Activated naive CD8-positive, alpha-beta T cell treated with anti-CD3 and anti-CD28 coated beads, Interleukin-2, amount 50 U/mL, for 24 hours (primary cell): Measurements from ENCODE around the gene PRSS38.

Source experiments
- ATAC-seq: fragments of 150-1000 bp; cut with Tn5 transposase; one replicate; pipeline ENCODE4 v1.10.0; 2021
- DNase-seq: peaks from one replicate; pipeline ENCODE4 v3.0.0; 2021
- H3K27ac Mint-ChIP-seq: one replicate; pipeline ENCODE4 v1.8.0; 2021; ENCODE audit warnings: mild to moderate bottlenecking, mixed read lengths
- H3K27me3 Mint-ChIP-seq: one replicate; pipeline ENCODE4 v1.8.0; 2021; ENCODE audit warnings: mixed read lengths
- H3K36me3 Mint-ChIP-seq: one replicate; pipeline ENCODE4 v1.8.0; 2021; ENCODE audit warnings: low read depth, mixed read lengths
- H3K4me1 Mint-ChIP-seq: one replicate; pipeline ENCODE4 v1.8.0; 2021; ENCODE audit warnings: mixed read lengths
- H3K4me3 Mint-ChIP-seq: one replicate; pipeline ENCODE4 v1.8.0; 2021; ENCODE audit warnings: mild to moderate bottlenecking, moderate library complexity, mixed read lengths
- H3K9me3 Mint-ChIP-seq: one replicate; pipeline ENCODE4 v1.8.0; 2021; ENCODE audit warnings: mixed read lengths

PRSS38 gene

GRCh38 chr1:227774821-227775661, 40.4 kb upstream of the PRSS38 start:
- H3K27ac Mint-ChIP-seq: no peak overlapping the region
- H3K4me1 Mint-ChIP-seq: peaks cover 23% of the 10 kb centered on the region
- no peak for ATAC-seq
- no peak for DNase-seq
- H3K9me3 Mint-ChIP-seq: no peaks in the 10 kb centered on the region
- H3K27me3 Mint-ChIP-seq: no peaks in the 10 kb centered on the region
- no peak overlapping the region for H3K4me3 Mint-ChIP-seq
- H3K36me3 Mint-ChIP-seq: peaks cover 7% of the 10 kb centered on the region

- no peaks in the 10 kb centered on the region for H3K9me3 Mint-ChIP-seq
- peaks cover 23% of the 10 kb centered on the region for H3K4me1 Mint-ChIP-seq
- ATAC-seq (no peak), DNase-seq (no peak)
- H3K4me3 Mint-ChIP-seq: no peak overlapping the region
- no peaks in the 10 kb centered on the region for H3K27me3 Mint-ChIP-seq
- H3K27ac Mint-ChIP-seq: no peak overlapping the region
- peaks cover 7% of the 10 kb centered on the region for H3K36me3 Mint-ChIP-seq
Measured at GRCh38 chr1:227775841-227776240, 39.6 kb upstream of the PRSS38 start.

GRCh38 chr1:227776331-227776771, 39.1 kb upstream of the PRSS38 start:
- H3K9me3 Mint-ChIP-seq: no peaks in the 10 kb centered on the region

GRCh38 chr1:227777156-227777555, 38.3 kb upstream of the PRSS38 start:
- Mint-ChIP-seq H3K27ac (no peak overlapping the region), H3K4me3 (no peak overlapping the region)

More at GRCh38 chr1:227776331-227776771, 39.1 kb upstream of the PRSS38 start:
- Mint-ChIP-seq H3K27ac (no peak overlapping the region), H3K36me3 (peaks cover 7% of the 10 kb centered on the region), H3K4me1 (peaks cover 23% of the 10 kb centered on the region), H3K27me3 (no peaks in the 10 kb centered on the region), H3K4me3 (no peak overlapping the region)
- DNase-seq (no peak), ATAC-seq (no peak)

GRCh38 chr1:227777646-227778045, 37.8 kb upstream of the PRSS38 start:
- peaks cover 17% of the 10 kb centered on the region for H3K4me1 Mint-ChIP-seq
- no peak overlapping the region for H3K4me3 Mint-ChIP-seq
- peaks cover 8% of the 10 kb centered on the region for H3K36me3 Mint-ChIP-seq
- ATAC-seq (no peak), DNase-seq (no peak)
- no peak overlapping the region for H3K27ac Mint-ChIP-seq
- no peaks in the 10 kb centered on the region for H3K27me3 Mint-ChIP-seq
- H3K9me3 Mint-ChIP-seq: no peaks in the 10 kb centered on the region

More at GRCh38 chr1:227777156-227777555, 38.3 kb upstream of the PRSS38 start:
- ATAC-seq (no peak), DNase-seq (no peak)
- Mint-ChIP-seq H3K27me3 (no peaks in the 10 kb centered on the region), H3K36me3 (peaks cover 7% of the 10 kb centered on the region), H3K4me1 (peaks cover 21% of the 10 kb centered on the region), H3K9me3 (no peaks in the 10 kb centered on the region)

GRCh38 chr1:227778401-227778947, 37.0 kb upstream of the PRSS38 start:
- DNase-seq: no peak
- Mint-ChIP-seq H3K27ac (no peak overlapping the region), H3K4me1 (peaks cover 10% of the 10 kb centered on the region), H3K36me3 (peaks cover 8% of the 10 kb centered on the region), H3K27me3 (no peaks in the 10 kb centered on the region), H3K9me3 (no peaks in the 10 kb centered on the region), H3K4me3 (no peak overlapping the region)
- ATAC-seq: no peak

GRCh38 chr1:227779021-227779441, 36.4 kb upstream of the PRSS38 start:
- no peak overlapping the region for H3K4me3 Mint-ChIP-seq
- peaks cover 5% of the 10 kb centered on the region for H3K36me3 Mint-ChIP-seq
- no peak for DNase-seq
- no peaks in the 10 kb centered on the region for H3K9me3 Mint-ChIP-seq
- no peak overlapping the region for H3K27ac Mint-ChIP-seq
- no peak for ATAC-seq
- no peaks in the 10 kb centered on the region for H3K27me3 Mint-ChIP-seq
- peaks cover 5% of the 10 kb centered on the region for H3K4me1 Mint-ChIP-seq

- DNase-seq (no peak), ATAC-seq (no peak)
- Mint-ChIP-seq H3K9me3 (no peaks in the 10 kb centered on the region), H3K27me3 (no peaks in the 10 kb centered on the region), H3K4me3 (no peak overlapping the region), H3K36me3 (peaks cover 5% of the 10 kb centered on the region), H3K4me1 (no peaks in the 10 kb centered on the region), H3K27ac (no peak overlapping the region)
Measured at GRCh38 chr1:227779685-227780084, 35.8 kb upstream of the PRSS38 start.

- no peak for ATAC-seq
- H3K4me3 Mint-ChIP-seq: no peak overlapping the region
- no peak for DNase-seq
- H3K36me3 Mint-ChIP-seq: peaks cover 5% of the 10 kb centered on the region
- peaks cover under 1% of the 10 kb centered on the region for H3K4me1 Mint-ChIP-seq
- no peaks in the 10 kb centered on the region for H3K9me3 Mint-ChIP-seq
- no peak overlapping the region for H3K27ac Mint-ChIP-seq
- H3K27me3 Mint-ChIP-seq: no peaks in the 10 kb centered on the region
Measured at GRCh38 chr1:227780101-227781044, 35.1 kb upstream of the PRSS38 start.

GRCh38 chr1:227781314-227781930, 34.1 kb upstream of the PRSS38 start:
- ATAC-seq (no peak), DNase-seq (no peak)
- Mint-ChIP-seq H3K27ac (no peak overlapping the region), H3K4me1 (peaks cover 8% of the 10 kb centered on the region), H3K36me3 (peaks cover 5% of the 10 kb centered on the region), H3K27me3 (no peaks in the 10 kb centered on the region), H3K4me3 (no peak overlapping the region), H3K9me3 (no peaks in the 10 kb centered on the region)

GRCh38 chr1:227782226-227782625, 33.2 kb upstream of the PRSS38 start:
- DNase-seq (no peak), ATAC-seq (no peak)
- H3K27me3 Mint-ChIP-seq: peaks cover 3% of the 10 kb centered on the region
- H3K36me3 Mint-ChIP-seq: peaks cover 5% of the 10 kb centered on the region
- H3K9me3 Mint-ChIP-seq: no peaks in the 10 kb centered on the region
- H3K4me3 Mint-ChIP-seq: no peak overlapping the region
- no peak overlapping the region for H3K27ac Mint-ChIP-seq
- H3K4me1 Mint-ChIP-seq: peaks cover 13% of the 10 kb centered on the region

GRCh38 chr1:227785094-227785804, 30.2 kb upstream of the PRSS38 start:
- DNase-seq (no peak), ATAC-seq (no peak)
- H3K27ac Mint-ChIP-seq: no peak overlapping the region
- peaks cover 3% of the 10 kb centered on the region for H3K36me3 Mint-ChIP-seq
- peaks cover 18% of the 10 kb centered on the region for H3K4me1 Mint-ChIP-seq
- H3K4me3 Mint-ChIP-seq: no peak overlapping the region
- peaks cover 3% of the 10 kb centered on the region for H3K27me3 Mint-ChIP-seq
- H3K9me3 Mint-ChIP-seq: no peaks in the 10 kb centered on the region

- no peak for ATAC-seq
- no peak for DNase-seq
- Mint-ChIP-seq H3K9me3 (no peaks in the 10 kb centered on the region), H3K27ac (no peak overlapping the region), H3K27me3 (peaks cover 3% of the 10 kb centered on the region), H3K36me3 (peaks cover 3% of the 10 kb centered on the region), H3K4me3 (peak overlapping the region; percentile 17), H3K4me1 (peaks cover 18% of the 10 kb centered on the region)
Measured at GRCh38 chr1:227785805-227786671, 29.4 kb upstream of the PRSS38 start.
